ENCODE results near the gene UBE3B.

Gene UBE3B

DNA sequence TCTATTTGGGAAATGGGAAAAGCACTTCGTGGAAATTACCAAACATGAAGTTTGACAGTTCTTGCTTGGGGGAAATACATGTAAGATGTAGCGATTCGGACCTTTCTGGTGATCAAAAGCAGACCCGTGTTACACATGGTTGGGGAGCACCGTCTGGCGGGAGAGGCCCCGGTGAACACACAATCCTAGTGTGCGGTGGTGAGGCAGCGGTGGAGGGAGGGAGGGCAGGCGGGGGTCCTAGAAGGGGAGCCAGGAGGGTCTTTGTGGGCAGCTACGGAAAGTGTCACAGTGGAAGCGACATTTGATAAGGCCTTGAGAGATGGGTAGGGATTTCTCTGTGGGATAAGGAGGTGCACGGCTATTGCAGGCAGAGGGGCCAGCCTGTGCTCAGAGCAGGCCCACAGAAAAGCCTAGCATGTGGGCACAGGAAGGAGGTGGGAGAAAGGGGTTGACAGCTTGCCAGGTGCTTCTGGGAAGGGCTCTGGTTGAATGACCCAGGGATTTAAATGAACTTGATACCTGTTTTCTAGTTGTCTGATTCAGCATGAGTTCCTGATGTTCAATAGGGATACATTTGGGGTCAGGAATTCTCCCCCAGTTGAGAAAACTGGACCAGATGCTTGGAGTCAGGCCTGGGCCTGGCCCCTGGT lies 103.4 kb downstream of the UBE3B start:
- DNase-seq = no peak

DNA sequence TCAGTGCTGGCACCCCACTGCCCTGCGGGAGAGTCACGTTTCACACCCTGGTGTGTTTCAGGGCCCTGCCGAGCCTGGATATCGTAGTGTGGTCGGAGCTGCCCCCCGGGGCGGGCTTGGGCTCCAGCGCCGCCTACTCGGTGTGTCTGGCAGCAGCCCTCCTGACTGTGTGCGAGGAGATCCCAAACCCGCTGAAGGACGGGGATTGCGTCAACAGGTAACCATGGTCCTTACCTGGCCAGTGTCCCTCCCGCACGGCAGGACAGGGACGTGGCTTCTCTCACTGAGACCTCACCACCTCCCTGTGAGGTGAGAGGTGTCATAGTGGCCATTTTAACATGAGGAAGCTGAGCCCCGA lies 103.9 kb downstream of the UBE3B start:
- no peak for DNase-seq

DNA sequence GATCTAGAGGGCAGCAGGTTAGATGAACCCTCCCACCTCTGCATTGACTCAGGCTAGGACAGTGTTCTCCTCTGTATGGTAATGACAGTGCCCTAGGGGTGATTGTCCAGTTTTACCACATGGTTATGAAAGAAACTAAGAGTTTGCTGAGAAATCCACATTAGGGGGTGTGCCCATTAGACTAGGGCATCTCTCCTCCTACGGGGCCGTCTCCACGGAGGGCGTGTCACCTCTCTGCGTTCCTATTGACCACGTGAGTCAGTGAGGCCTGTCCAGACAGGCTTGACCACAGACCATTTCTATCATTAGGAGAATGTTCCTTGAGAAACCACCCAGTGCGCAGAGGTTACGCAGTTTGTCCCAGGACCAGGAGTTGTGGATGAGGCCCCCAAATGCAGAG lies 104.4 kb downstream of the UBE3B start:
- DNase-seq = no peak

DNA sequence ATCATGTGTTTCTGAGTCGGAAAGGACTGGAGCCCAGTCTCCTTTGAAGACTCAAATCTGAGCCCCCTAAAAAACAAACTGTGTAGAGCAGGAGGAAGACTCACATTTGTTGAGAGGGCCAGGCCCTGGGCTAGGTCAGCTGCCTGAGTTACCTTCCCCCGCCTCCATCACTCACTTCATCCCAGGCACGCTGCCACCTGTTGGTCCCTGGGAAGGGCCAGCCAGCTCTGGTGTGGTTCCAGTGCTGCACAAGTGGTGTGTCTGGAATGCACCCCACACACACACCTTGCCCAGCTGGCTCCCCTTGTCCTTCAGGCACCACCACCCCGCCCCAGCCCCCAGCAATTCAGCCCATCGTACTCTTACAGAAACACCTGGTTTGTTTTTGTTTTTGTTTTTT lies 105.2 kb downstream of the UBE3B start:
- no peak for DNase-seq

DNA sequence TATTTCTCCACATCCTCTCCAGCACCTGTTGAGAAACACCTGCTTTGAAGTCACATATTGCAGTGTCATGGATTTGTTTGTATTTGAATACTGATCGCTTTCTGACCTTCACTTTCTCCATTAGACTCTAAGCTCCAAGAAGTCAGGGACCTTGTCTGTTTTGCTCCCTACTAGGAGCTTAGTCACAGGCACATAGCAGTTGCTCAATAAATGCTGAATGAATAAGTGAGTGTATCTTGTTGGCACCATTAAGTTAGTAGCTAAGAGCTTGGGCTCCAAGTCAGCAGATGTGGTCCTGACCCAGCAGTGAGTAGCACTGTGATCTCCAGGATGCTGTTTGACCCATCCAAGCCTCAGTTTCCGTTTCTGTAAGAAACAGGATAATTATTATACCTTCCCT lies 106.3 kb downstream of the UBE3B start:
- DNase-seq = no peak
